ENCODE results near the gene ALCAM.
A peak's percentile ranks its signal among the peaks of the same experiment; 100 is the strongest.

The ALCAM gene

GRCh38 chr3:105369500-105370371, 3.0 kb downstream of the ALCAM start:
- peak; percentile 9 for ATAC-seq
- TF ChIP-seq CSDC2 (CRISPR knock-in tag; IDR thresholded peaks at IDR 0.05), result no peak
- no peak for TF ChIP-seq OSR1 (CRISPR knock-in tag; IDR thresholded peaks at IDR 0.05)
- TF ChIP-seq SNAI2 (CRISPR knock-in tag; IDR thresholded peaks at IDR 0.05), result no peak
- no peak for TF ChIP-seq GLIS3 (CRISPR knock-in tag; IDR thresholded peaks at IDR 0.05)
- no peak for TF ChIP-seq ZFP30 (CRISPR knock-in tag; IDR thresholded peaks at IDR 0.05)
- no peak for TF ChIP-seq ZNF70 (CRISPR knock-in tag; IDR thresholded peaks at IDR 0.05)
- TF ChIP-seq PATZ1 (CRISPR knock-in tag; IDR thresholded peaks at IDR 0.05; ENCODE audit: borderline replicate concordance), result no peak
- TF ChIP-seq CSRNP3 (CRISPR knock-in tag; IDR thresholded peaks at IDR 0.05), result no peak
- TF ChIP-seq TSHZ2 (CRISPR knock-in tag; IDR thresholded peaks at IDR 0.05), result no peak
- TF ChIP-seq POU6F1 (CRISPR knock-in tag; IDR thresholded peaks at IDR 0.05; ENCODE audit: borderline replicate concordance, low read depth), result no peak
- TF ChIP-seq ISL1 (CRISPR knock-in tag; IDR thresholded peaks at IDR 0.05), result no peak
- no peak for TF ChIP-seq ZNF8 (CRISPR knock-in tag; IDR thresholded peaks at IDR 0.05)
- TF ChIP-seq PPARA (CRISPR knock-in tag; IDR thresholded peaks at IDR 0.05; ENCODE audit: borderline replicate concordance), result no peak
- no peak for TF ChIP-seq ZC3H10 (CRISPR knock-in tag; IDR thresholded peaks at IDR 0.05)
- no peak for TF ChIP-seq ZFP3 (CRISPR knock-in tag; IDR thresholded peaks at IDR 0.05)

- TF ChIP-seq ZNF70 (CRISPR knock-in tag; IDR thresholded peaks at IDR 0.05) (no peak), ARNTL (CRISPR knock-in tag; IDR thresholded peaks at IDR 0.05; ENCODE audit: borderline replicate concordance, low read depth) (no peak), PPARA (CRISPR knock-in tag; IDR thresholded peaks at IDR 0.05; ENCODE audit: borderline replicate concordance) (no peak), ISL1 (CRISPR knock-in tag; IDR thresholded peaks at IDR 0.05) (no peak), CSDC2 (CRISPR knock-in tag; IDR thresholded peaks at IDR 0.05) (no peak), PATZ1 (CRISPR knock-in tag; IDR thresholded peaks at IDR 0.05; ENCODE audit: borderline replicate concordance) (no peak), BACH2 (CRISPR knock-in tag; IDR thresholded peaks at IDR 0.05; ENCODE audit: borderline replicate concordance) (no peak), OSR1 (CRISPR knock-in tag; IDR thresholded peaks at IDR 0.05) (no peak), SNAI2 (CRISPR knock-in tag; IDR thresholded peaks at IDR 0.05) (no peak), TSHZ2 (CRISPR knock-in tag; IDR thresholded peaks at IDR 0.05) (no peak), ZC3H10 (CRISPR knock-in tag; IDR thresholded peaks at IDR 0.05) (no peak), CSRNP3 (CRISPR knock-in tag; IDR thresholded peaks at IDR 0.05) (no peak), GLIS3 (CRISPR knock-in tag; IDR thresholded peaks at IDR 0.05) (no peak), POU6F1 (CRISPR knock-in tag; IDR thresholded peaks at IDR 0.05; ENCODE audit: borderline replicate concordance, low read depth) (no peak), TCF4 (CRISPR knock-in tag; IDR thresholded peaks at IDR 0.05; ENCODE audit: borderline replicate concordance) (no peak)
- ATAC-seq, result no peak
Observed at GRCh38 chr3:105373383-105373782, 6.7 kb downstream of the ALCAM start.

Data from SK-N-SH treated with all-trans-retinoic acid at 6 μM for 48 hours (cell line).